Measurements from ENCODE around the gene ABTB2. TPM values are rescaled to one million over a fixed set of nuclear protein-coding genes. Genes with fewer than 3 reads are reported as not detected.

ABTB2 gene
- total and polyA plus RNA-seq, 10 of the 15 experiments (the other 5 are each of a cell fraction or from before 2014, with no cell fraction given), result 0.13 to 2.1 (median 0.72) TPM

DNA sequence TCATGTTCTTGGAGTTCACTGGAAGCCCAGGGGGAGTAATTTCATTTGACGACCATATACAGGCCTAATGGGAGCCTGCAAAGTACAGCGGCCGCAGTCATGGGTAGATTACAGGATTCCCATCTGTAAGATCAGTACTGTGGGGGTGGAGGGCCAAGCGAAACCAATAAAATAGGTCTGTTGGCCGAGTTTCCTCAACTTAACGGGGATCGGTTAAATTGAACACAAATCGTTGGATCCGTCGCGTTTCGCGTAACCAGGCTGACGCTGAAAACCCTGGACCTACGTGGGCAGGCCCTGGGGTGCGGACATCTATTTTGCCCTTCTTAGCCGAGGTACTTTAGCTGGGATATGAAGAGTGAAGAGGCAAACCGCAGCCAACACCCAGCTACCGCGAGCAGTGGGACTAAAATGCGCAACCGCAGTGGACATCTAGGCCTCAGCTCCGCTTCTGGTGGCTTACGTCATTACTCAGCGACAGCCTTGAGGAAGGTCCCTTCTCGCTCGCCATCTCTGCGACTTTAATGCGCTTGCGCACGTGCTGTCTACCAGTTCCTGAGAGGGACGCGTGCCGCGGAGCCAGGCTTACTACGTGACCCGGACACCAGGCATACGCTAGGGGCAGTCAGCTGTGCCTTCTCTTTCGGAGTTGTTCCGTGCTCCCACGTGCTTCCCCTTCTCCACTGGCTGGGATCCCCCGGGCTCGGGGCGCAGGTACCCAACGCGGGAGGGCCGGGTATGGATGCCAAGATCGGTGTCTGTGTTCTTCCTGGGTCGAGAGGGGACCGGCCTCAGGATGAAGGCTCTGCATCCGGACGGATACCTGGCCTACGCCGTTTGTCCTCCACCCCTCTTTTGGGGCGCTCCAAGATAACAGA, 252.5 kb downstream of the ABTB2 start, which contains the start of gene NAT10 (continued):
- TF ChIP-seq NR2F1 (conservative IDR thresholded peaks at IDR 0.05) (0 out of 2 replicates have a peak, but pooled peaks have one; percentile 22), CBX3 (IDR thresholded peaks at IDR 0.05; ENCODE audit: borderline replicate concordance, low read depth) (no peak), HDGF (IDR thresholded peaks at IDR 0.05) (0 out of 2 replicates have a peak, but pooled peaks have one; percentile 47), SP1 (IDR thresholded peaks at IDR 0.05; ENCODE audit: low read depth, low read length) (peak; percentile 74), HDAC2 (IDR thresholded peaks at IDR 0.05) (no peak), ZNF207 (IDR thresholded peaks at IDR 0.05; ENCODE audit: borderline replicate concordance) (peak; percentile 35; the same call in 1 of the 2 replicates), ESRRA (IDR thresholded peaks at IDR 0.05; ENCODE audit: low read length) (no peak), ZNF24 (IDR thresholded peaks at IDR 0.05) (no peak), CHD2 (IDR thresholded peaks at IDR 0.05; ENCODE audit: borderline replicate concordance, low read depth, low read length) (peak; percentile 92)
- TF ChIP-seq, protein P1, sequence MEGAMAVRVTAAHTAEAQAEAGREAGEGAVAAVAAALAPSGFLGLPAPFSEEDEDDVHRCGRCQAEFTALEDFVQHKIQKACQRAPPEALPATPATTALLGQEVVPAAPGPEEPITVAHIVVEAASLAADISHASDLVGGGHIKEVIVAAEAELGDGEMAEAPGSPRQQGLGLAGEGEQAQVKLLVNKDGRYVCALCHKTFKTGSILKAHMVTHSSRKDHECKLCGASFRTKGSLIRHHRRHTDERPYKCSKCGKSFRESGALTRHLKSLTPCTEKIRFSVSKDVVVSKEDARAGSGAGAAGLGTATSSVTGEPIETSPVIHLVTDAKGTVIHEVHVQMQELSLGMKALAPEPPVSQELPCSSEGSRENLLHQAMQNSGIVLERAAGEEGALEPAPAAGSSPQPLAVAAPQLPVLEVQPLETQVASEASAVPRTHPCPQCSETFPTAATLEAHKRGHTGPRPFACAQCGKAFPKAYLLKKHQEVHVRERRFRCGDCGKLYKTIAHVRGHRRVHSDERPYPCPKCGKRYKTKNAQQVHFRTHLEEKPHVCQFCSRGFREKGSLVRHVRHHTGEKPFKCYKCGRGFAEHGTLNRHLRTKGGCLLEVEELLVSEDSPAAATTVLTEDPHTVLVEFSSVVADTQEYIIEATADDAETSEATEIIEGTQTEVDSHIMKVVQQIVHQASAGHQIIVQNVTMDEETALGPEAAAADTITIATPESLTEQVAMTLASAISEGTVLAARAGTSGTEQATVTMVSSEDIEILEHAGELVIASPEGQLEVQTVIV (IDR thresholded peaks at IDR 0.05; ENCODE audit: borderline replicate concordance, partially characterized antibody), result no peak
- TF ChIP-seq, protein P2, sequence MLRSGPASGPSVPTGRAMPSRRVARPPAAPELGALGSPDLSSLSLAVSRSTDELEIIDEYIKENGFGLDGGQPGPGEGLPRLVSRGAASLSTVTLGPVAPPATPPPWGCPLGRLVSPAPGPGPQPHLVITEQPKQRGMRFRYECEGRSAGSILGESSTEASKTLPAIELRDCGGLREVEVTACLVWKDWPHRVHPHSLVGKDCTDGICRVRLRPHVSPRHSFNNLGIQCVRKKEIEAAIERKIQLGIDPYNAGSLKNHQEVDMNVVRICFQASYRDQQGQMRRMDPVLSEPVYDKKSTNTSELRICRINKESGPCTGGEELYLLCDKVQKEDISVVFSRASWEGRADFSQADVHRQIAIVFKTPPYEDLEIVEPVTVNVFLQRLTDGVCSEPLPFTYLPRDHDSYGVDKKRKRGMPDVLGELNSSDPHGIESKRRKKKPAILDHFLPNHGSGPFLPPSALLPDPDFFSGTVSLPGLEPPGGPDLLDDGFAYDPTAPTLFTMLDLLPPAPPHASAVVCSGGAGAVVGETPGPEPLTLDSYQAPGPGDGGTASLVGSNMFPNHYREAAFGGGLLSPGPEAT (IDR thresholded peaks at IDR 0.05; ENCODE audit: low read depth), result peak; percentile 95
- TF ChIP-seq, protein P3, sequence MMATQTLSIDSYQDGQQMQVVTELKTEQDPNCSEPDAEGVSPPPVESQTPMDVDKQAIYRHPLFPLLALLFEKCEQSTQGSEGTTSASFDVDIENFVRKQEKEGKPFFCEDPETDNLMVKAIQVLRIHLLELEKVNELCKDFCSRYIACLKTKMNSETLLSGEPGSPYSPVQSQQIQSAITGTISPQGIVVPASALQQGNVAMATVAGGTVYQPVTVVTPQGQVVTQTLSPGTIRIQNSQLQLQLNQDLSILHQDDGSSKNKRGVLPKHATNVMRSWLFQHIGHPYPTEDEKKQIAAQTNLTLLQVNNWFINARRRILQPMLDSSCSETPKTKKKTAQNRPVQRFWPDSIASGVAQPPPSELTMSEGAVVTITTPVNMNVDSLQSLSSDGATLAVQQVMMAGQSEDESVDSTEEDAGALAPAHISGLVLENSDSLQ (IDR thresholded peaks at IDR 0.05), result peak; percentile 41; the same call in 1 of the 2 replicates
